SK-N-MC (cell line): ENCODE measurements around the gene CHRM5.
"Not testable (repeated sequence)": the region's sequence is repeated elsewhere in the genome, so short reads cannot be mapped to it uniquely, and the experiment has no call there.

Experiments
- DNase-seq: peaks from one replicate; pipeline ENCODE4 v3.0.0-alpha.2; 2011; ENCODE audit warnings: low read depth, low spot score
- H3K27ac ChIP-seq: fragments of 200-600 bp; sonication (generic); 2 replicates; pipeline ENCODE4 v1.5.1; 2016; ENCODE audit warnings: mixed run types
- H3K36me3 ChIP-seq: fragments of 200-600 bp; sonication (generic); 2 replicates; pipeline ENCODE4 v1.6.1; 2017; ENCODE audit warnings: antibody characterized with exemption, low read length, mixed read lengths; ENCODE audit not compliant: insufficient read depth
- H3K4me3 ChIP-seq: fragments of 200-600 bp; sonication (generic); 2 replicates; pipeline ENCODE4 v1.5.1; 2016
- H3K9ac ChIP-seq: fragments of 200-600 bp; sonication (generic); 2 replicates; pipeline ENCODE4 v1.8.0; 2017; ENCODE audit warnings: mixed run types, mixed read lengths; ENCODE audit not compliant: insufficient read length
- H3K9me3 ChIP-seq: fragments of 200-600 bp; sonication (generic); 2 replicates; pipeline ENCODE4 v1.6.1; 2017; ENCODE audit warnings: low read depth, mild to moderate bottlenecking, antibody characterized with exemption, low read length, moderate library complexity, mixed read lengths
- EZH2 ChIP-seq: fragments of 200-600 bp; sonication (generic); IDR thresholded peaks from one replicate; pipeline ENCODE4 v1.6.1; 2017; ENCODE audit warnings: antibody characterized with exemption
- FOXP2 ChIP-seq: optimal IDR thresholded peaks from 2 replicates; pipeline ENCODE3; 2011; ENCODE audit warnings: mild to moderate bottlenecking, moderate library complexity; ENCODE audit not compliant: insufficient read depth; ENCODE audit errors: extremely low read length, control extremely low read depth
- POLR2AphosphoS5 ChIP-seq: IDR thresholded peaks from 2 replicates; pipeline ENCODE4 v1.6.1; 2012; ENCODE audit warnings: mild to moderate bottlenecking, low read depth, low read length, borderline replicate concordance

The CHRM5 gene

GRCh38 chr15:34006381-34006780 is 38.1 kb downstream of the CHRM5 start:
- no peak overlapping the region for H3K4me3 ChIP-seq
- DNase-seq: no peak
- no peaks in the 10 kb centered on the region for H3K9me3 ChIP-seq
- no peaks in the 10 kb centered on the region for H3K36me3 ChIP-seq
- TF ChIP-seq EZH2 (no peak), POLR2AphosphoS5 (no peak), FOXP2 (no peak)
- no peak overlapping the region for H3K27ac ChIP-seq
- H3K9ac ChIP-seq: no peak overlapping the region

- DNase-seq: no peak
- no peak overlapping the region for H3K27ac ChIP-seq
- H3K9ac ChIP-seq: no peak overlapping the region
- H3K4me3 ChIP-seq: no peak overlapping the region
- H3K36me3 ChIP-seq: no peaks in the 10 kb centered on the region
- TF ChIP-seq FOXP2 (no peak), POLR2AphosphoS5 (no peak), EZH2 (no peak)
- H3K9me3 ChIP-seq: no peaks in the 10 kb centered on the region
Measured at GRCh38 chr15:34009656-34010055, 41.4 kb downstream of the CHRM5 start.

GRCh38 chr15:34010921-34011320 is 42.6 kb downstream of the CHRM5 start:
- TF ChIP-seq POLR2AphosphoS5 (no peak), EZH2 (no peak), FOXP2 (no peak)
- no peak for DNase-seq
- Histone ChIP-seq H3K4me3 (no peak overlapping the region), H3K9me3 (no peaks in the 10 kb centered on the region), H3K27ac (no peak overlapping the region), H3K36me3 (no peaks in the 10 kb centered on the region), H3K9ac (no peak overlapping the region)

GRCh38 chr15:34011481-34011880 is 43.2 kb downstream of the CHRM5 start:
- no peak for TF ChIP-seq EZH2
- TF ChIP-seq FOXP2: no peak
- no peak for TF ChIP-seq POLR2AphosphoS5
- no peak overlapping the region for H3K9ac ChIP-seq
- H3K27ac ChIP-seq: no peak overlapping the region
- H3K36me3 ChIP-seq: no peaks in the 10 kb centered on the region
- no peak overlapping the region for H3K4me3 ChIP-seq
- no peak for DNase-seq
- no peaks in the 10 kb centered on the region for H3K9me3 ChIP-seq

- no peak for DNase-seq
- no peaks in the 10 kb centered on the region for H3K36me3 ChIP-seq
- no peak overlapping the region for H3K4me3 ChIP-seq
- no peak overlapping the region for H3K9ac ChIP-seq
- H3K9me3 ChIP-seq: no peaks in the 10 kb centered on the region
- no peak overlapping the region for H3K27ac ChIP-seq
- no peak for TF ChIP-seq POLR2AphosphoS5
- TF ChIP-seq FOXP2: no peak
- TF ChIP-seq EZH2: no peak
Measured at GRCh38 chr15:34012461-34013028, 44.2 kb downstream of the CHRM5 start.

GRCh38 chr15:34013746-34014145 is 45.4 kb downstream of the CHRM5 start:
- H3K9me3 ChIP-seq: no peaks in the 10 kb centered on the region
- H3K4me3 ChIP-seq: no peak overlapping the region
- H3K36me3 ChIP-seq: no peaks in the 10 kb centered on the region
- no peak overlapping the region for H3K9ac ChIP-seq
- TF ChIP-seq FOXP2: no peak
- no peak for TF ChIP-seq POLR2AphosphoS5
- TF ChIP-seq EZH2: no peak
- no peak overlapping the region for H3K27ac ChIP-seq
- no peak for DNase-seq

- no peak for TF ChIP-seq EZH2
- TF ChIP-seq POLR2AphosphoS5: no peak
- TF ChIP-seq FOXP2: no peak
- no peak overlapping the region for H3K9ac ChIP-seq
- no peak for DNase-seq
- H3K4me3 ChIP-seq: no peak overlapping the region
- H3K27ac ChIP-seq: no peak overlapping the region
- no peaks in the 10 kb centered on the region for H3K9me3 ChIP-seq
- H3K36me3 ChIP-seq: no peaks in the 10 kb centered on the region
Measured at GRCh38 chr15:34014556-34014955, 46.3 kb downstream of the CHRM5 start.

- no peak overlapping the region for H3K9ac ChIP-seq
- TF ChIP-seq POLR2AphosphoS5: no peak
- no peak for TF ChIP-seq EZH2
- TF ChIP-seq FOXP2: no peak
- H3K36me3 ChIP-seq: no peaks in the 10 kb centered on the region
- DNase-seq: no peak
- H3K9me3 ChIP-seq: no peaks in the 10 kb centered on the region
- no peak overlapping the region for H3K4me3 ChIP-seq
- no peak overlapping the region for H3K27ac ChIP-seq
Measured at GRCh38 chr15:34018021-34018645, 49.8 kb downstream of the CHRM5 start.

GRCh38 chr15:34018738-34019137 is 50.4 kb downstream of the CHRM5 start:
- not testable (repeated sequence) for H3K27ac ChIP-seq, H3K36me3 ChIP-seq, H3K4me3 ChIP-seq, H3K9me3 ChIP-seq, H3K9ac ChIP-seq, DNase-seq
